IMR-90 (cell line): ENCODE results near the gene SLX9. TPM values are rescaled to one million over a fixed set of nuclear protein-coding genes. Genes with fewer than 3 reads are reported as not detected.

Source experiments
- ATAC-seq: fragments of 200-7000 bp; cut with Tn5 transposase; 2 replicates; pipeline ENCODE4 v1.9.1; 2020; ENCODE audit warnings: low read depth, mild to moderate bottlenecking, moderate library complexity
- BruUV-seq: library from RNA; stranded (reverse); fragments of 400-500 nt; replicated peaks from 2 replicates; lab custom pipeline; 2021; lab: Mats Ljungman, UMichigan
- CTCF ChIA-PET: fragments of 300-600 bp; formaldehyde crosslinking; extraction: SDS; loops from one replicate; lab custom pipeline; 2021; ENCODE audit warnings: antibody characterized with exemption; lab: Yijun Ruan, JAX
- POLR2A ChIA-PET: fragments of 300-600 bp; sonication (Branson Sonifier 250); formaldehyde crosslinking; loops from one replicate; lab custom pipeline; 2022; ENCODE audit warnings: antibody characterized with exemption; ENCODE audit not compliant: unreplicated experiment; lab: Charles Lee
- DNase-seq: peaks from one replicate; pipeline ENCODE4 v3.0.0; 2013
- H2AFZ ChIP-seq: replicated peaks from 2 replicates; pipeline ENCODE3; 2013; ENCODE audit warnings: low read length, mild to moderate bottlenecking; ENCODE audit not compliant: poor library complexity
- H2AK5ac ChIP-seq: 2 replicates; pipeline ENCODE4 v1.6.1; 2013; ENCODE audit warnings: low read depth, low read length, inconsistent platforms
- H2AK9ac ChIP-seq: replicated peaks from 2 replicates; pipeline ENCODE3; 2013; ENCODE audit warnings: mild to moderate bottlenecking, low read depth, low read length, moderate library complexity; ENCODE audit not compliant: poor library complexity
- H2BK120ac ChIP-seq: 2 replicates; pipeline ENCODE4 v1.6.1; 2013; ENCODE audit warnings: low read depth, low read length, inconsistent platforms
- H2BK15ac ChIP-seq: 3 replicates; pipeline ENCODE4 v1.6.1; 2013; ENCODE audit warnings: low read depth, low read length, inconsistent platforms
- H2BK20ac ChIP-seq: 2 replicates; pipeline ENCODE4 v1.6.1; 2013; ENCODE audit warnings: low read depth, mild to moderate bottlenecking, inconsistent platforms, low read length, moderate library complexity
- H2BK5ac ChIP-seq: 2 replicates; pipeline ENCODE4 v1.6.1; 2013; ENCODE audit warnings: mild to moderate bottlenecking, low read depth, low read length, inconsistent platforms; ENCODE audit not compliant: poor library complexity, severe bottlenecking
- H3K14ac ChIP-seq: replicated peaks from 2 replicates; pipeline ENCODE4 v1.6.1; 2013; ENCODE audit warnings: low read depth, low read length, inconsistent platforms
- H3K18ac ChIP-seq: 2 replicates; pipeline ENCODE4 v1.6.1; 2013; ENCODE audit warnings: low read depth, low read length, control low read depth
- H3K23ac ChIP-seq: 2 replicates; pipeline ENCODE4 v1.6.1; 2013; ENCODE audit warnings: low read depth, low read length, inconsistent platforms
- H3K27ac ChIP-seq: 2 replicates; pipeline ENCODE4 v1.5.1; 2013; ENCODE audit warnings: mild to moderate bottlenecking, control low read depth, low read length; ENCODE audit not compliant: insufficient read depth
- H3K27me3 ChIP-seq: 2 replicates; pipeline ENCODE4 v1.6.1; 2013; ENCODE audit warnings: low read length; ENCODE audit not compliant: control insufficient read depth, insufficient read depth
- H3K36me3 ChIP-seq: 2 replicates; pipeline ENCODE4 v1.6.1; 2013; ENCODE audit warnings: low read length, mixed read lengths; ENCODE audit not compliant: control insufficient read depth, insufficient read depth
- H3K4ac ChIP-seq: 2 replicates; pipeline ENCODE4 v1.6.1; 2013; ENCODE audit warnings: low read depth, low read length, inconsistent platforms
- H3K4me1 ChIP-seq: 2 replicates; pipeline ENCODE4 v1.6.1; 2013; ENCODE audit warnings: low read length, mixed read lengths; ENCODE audit not compliant: control insufficient read depth, insufficient read depth
- H3K4me2 ChIP-seq: 2 replicates; pipeline ENCODE4 v1.6.1; 2013; ENCODE audit warnings: low read depth, mild to moderate bottlenecking, control low read depth, low read length, moderate library complexity
- H3K4me3 ChIP-seq: 2 replicates; pipeline ENCODE4 v1.5.1; 2013; ENCODE audit warnings: low read depth, mild to moderate bottlenecking, control low read depth, low read length, moderate library complexity; ENCODE audit not compliant: insufficient read depth
- H3K56ac ChIP-seq: 2 replicates; pipeline ENCODE4 v1.6.1; 2013; ENCODE audit warnings: low read length, inconsistent platforms; ENCODE audit not compliant: insufficient read depth; ENCODE audit errors: extremely low read depth
- H3K79me1 ChIP-seq, 2 experiments: 2 replicates each; pipeline ENCODE4 v1.6.1; 2013; ENCODE audit warnings: low read length in 2 of 2, inconsistent platforms in 1 of 2, low read depth in 1 of 2
- H3K9ac ChIP-seq: 2 replicates; pipeline ENCODE4 v1.6.1; 2013; ENCODE audit warnings: low read depth, low read length, control low read depth
- H3K9me1 ChIP-seq: 2 replicates; pipeline ENCODE4 v1.6.1; 2013; ENCODE audit warnings: low read length, inconsistent platforms; ENCODE audit not compliant: insufficient read depth
- H3K9me3 ChIP-seq: 2 replicates; pipeline ENCODE4 v1.6.1; 2013; ENCODE audit warnings: low read length; ENCODE audit not compliant: control insufficient read depth, insufficient read depth
- H4K20me1 ChIP-seq: 2 replicates; pipeline ENCODE4 v1.6.1; 2013; ENCODE audit warnings: low read length, inconsistent platforms; ENCODE audit not compliant: insufficient read depth
- H4K5ac ChIP-seq: 2 replicates; pipeline ENCODE4 v1.6.1; 2013; ENCODE audit warnings: mild to moderate bottlenecking, low read depth, low read length, control low read depth
- H4K8ac ChIP-seq, 2 experiments: 2 replicates each; pipeline ENCODE4 v1.6.1; 2013; ENCODE audit warnings: low read depth in 2 of 2, low read length in 2 of 2, control low read depth in 1 of 2, inconsistent platforms in 1 of 2
- H4K91ac ChIP-seq: 2 replicates; pipeline ENCODE4 v1.6.1; 2013; ENCODE audit warnings: low read depth, low read length, inconsistent platforms; ENCODE audit not compliant: insufficient read depth
- CEBPB ChIP-seq: IDR thresholded peaks from 2 replicates; pipeline ENCODE4 v1.6.1; 2012; ENCODE audit warnings: low read depth, low read length, improper control_type of control experiment
- CHD1 ChIP-seq: IDR thresholded peaks from 2 replicates; pipeline ENCODE4 v1.6.1; 2012; ENCODE audit warnings: low read depth, low read length, improper control_type of control experiment
- FOS ChIP-seq: fragments of 150-350 bp; IDR thresholded peaks from 2 replicates; pipeline ENCODE4 v1.6.1; 2016; ENCODE audit warnings: low read depth, low read length
- MAFK ChIP-seq: IDR thresholded peaks from 2 replicates; pipeline ENCODE4 v1.6.1; 2012; ENCODE audit warnings: low read depth, low read length, improper control_type of control experiment
- MAZ ChIP-seq: IDR thresholded peaks from 2 replicates; pipeline ENCODE4 v1.6.1; 2012; ENCODE audit warnings: low read depth, mild to moderate bottlenecking, low read length, improper control_type of control experiment, moderate library complexity, borderline replicate concordance
- NFE2L2 ChIP-seq: fragments of 150-350 bp; IDR thresholded peaks from 2 replicates; pipeline ENCODE4 v1.6.1; 2016; ENCODE audit warnings: low read depth, mild to moderate bottlenecking, low read length
- POLR2A ChIP-seq: IDR thresholded peaks from 2 replicates; pipeline ENCODE4 v1.6.1; 2012; ENCODE audit warnings: mild to moderate bottlenecking, low read depth, low read length
- RAD21 ChIP-seq: IDR thresholded peaks from 2 replicates; pipeline ENCODE4 v1.6.1; 2012; ENCODE audit warnings: low read length, improper control_type of control experiment
- RCOR1 ChIP-seq: IDR thresholded peaks from 2 replicates; pipeline ENCODE4 v1.6.1; 2012; ENCODE audit warnings: mild to moderate bottlenecking, low read length, improper control_type of control experiment; ENCODE audit not compliant: insufficient replicate concordance
- SMC3 ChIP-seq: fragments of 150-350 bp; IDR thresholded peaks from 2 replicates; pipeline ENCODE4 v1.6.1; 2016; ENCODE audit warnings: low read depth, mild to moderate bottlenecking, antibody characterized with exemption, low read length, moderate library complexity
- WGBS, 2 experiments: methylation state at CpG; one replicate each; pipeline versions ENCODE4 v1.1.5 to v1.1.7; 2013; ENCODE audit warnings: missing lambda C conversion rate in 2 of 2; ENCODE audit not compliant: insufficient read length in 1 of 2; ENCODE audit errors: extremely low coverage in 2 of 2; 5-methylcytosine and 5-hydroxymethylcytosine counted together
- dilution Hi-C: fragments of 300-500 bp; cut with HindIII; formaldehyde crosslinking; loops from one replicate; pipeline ENCODE4 v1.14.3; 2018; ENCODE audit warnings: low sequenced_read_pairs; ENCODE audit not compliant: unreplicated experiment
- in situ Hi-C: fragments of 300-500 bp; cut with MboI; formaldehyde crosslinking; loops from 3 replicates; pipeline ENCODE4 v1.14.3; 2019; ENCODE audit warnings: low sequenced_read_pairs, inconsistent platforms, mixed read lengths
- intact Hi-C: fragments of 100-400 bp; cut with micrococcal nuclease; formaldehyde crosslinking; loops from 2 replicates; pipeline ENCODE4 v1.10.0; 2022
- polyA plus RNA-seq, 3 experiments: library from polyadenylated mRNA; depleted of rRNA; stranded (reverse); fragments of >200 nt; gene quantifications; 2 replicates each; pipeline ENCODE4 v1.2.3, GENCODE V29; 2012; ENCODE audit warnings: low replicate concordance in 1 of 3
- total RNA-seq: library from RNA; depleted of rRNA; stranded (reverse); fragments of >200 nt; gene quantifications from 2 replicates; pipeline ENCODE4 v1.2.3, GENCODE V29; 2012
- TF ChIP-seq, protein P1 (sequence below): fragments of 150-350 bp; IDR thresholded peaks from 2 replicates; pipeline ENCODE4 v1.6.1; 2017; ENCODE audit warnings: mild to moderate bottlenecking, antibody characterized with exemption, low read length, low read depth
- TF ChIP-seq, protein P2 (sequence below): fragments of 150-350 bp; IDR thresholded peaks from 2 replicates; pipeline ENCODE4 v1.6.1; 2016; ENCODE audit warnings: low read depth, mild to moderate bottlenecking, low read length, moderate library complexity, borderline replicate concordance
- TF ChIP-seq, protein P3 (sequence below): conservative IDR thresholded peaks from 2 replicates; pipeline ENCODE4 v1.5.1; 2012; ENCODE audit warnings: mild to moderate bottlenecking, low read depth, low read length, improper control_type of control experiment

The SLX9 gene
- total and polyA plus RNA-seq, 2 of the 4 experiments (the other 2 are of a cell fraction): 10.4 to 21.7 TPM

DNA sequence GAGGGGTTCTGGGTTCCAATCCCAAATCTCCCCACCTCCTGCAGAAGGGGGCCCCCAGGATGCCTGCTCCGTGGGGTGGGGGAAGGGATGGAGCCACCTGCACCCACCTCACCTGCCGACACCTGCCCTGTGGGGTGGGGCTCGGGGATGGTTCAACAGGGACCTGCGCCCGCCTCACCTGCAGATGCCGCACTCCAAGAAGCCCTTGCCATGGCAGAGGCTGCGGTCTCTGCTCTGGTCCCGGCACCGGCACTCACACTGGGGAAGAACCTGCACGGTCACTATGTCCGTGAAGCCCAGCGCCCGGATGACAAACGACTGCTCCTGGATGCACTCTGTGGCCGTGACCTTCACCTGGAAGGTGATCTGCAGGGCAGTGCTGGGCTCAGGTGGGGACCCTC, 48.2 kb upstream of the SLX9 start:
- DNase-seq (no peak), ATAC-seq (no peak)
- Histone ChIP-seq H2AK9ac (no peak overlapping the region), H2BK5ac (no peak overlapping the region), H3K9me3 (peaks cover 4% of the 10 kb centered on the region; the same call in 1 of the 2 replicates), H3K79me1 (no peaks in the 10 kb centered on the region), H4K91ac (no peak overlapping the region), H3K56ac (no peak overlapping the region), H3K14ac (no peak overlapping the region), H2BK20ac (no peak overlapping the region), H3K9me1 (no peaks in the 10 kb centered on the region), H3K18ac (no peak overlapping the region), H2BK120ac (no peak overlapping the region), H4K5ac (no peak overlapping the region), H3K4me2 (no peak overlapping the region), H4K20me1 (0 out of 2 replicates have a peak, but pooled peaks cover 5% of the 10 kb centered on the region), H3K36me3 (no peaks in the 10 kb centered on the region), H2BK15ac (no peak overlapping the region), H3K4me3 (no peak overlapping the region), H2AK5ac (no peak overlapping the region), H4K8ac (no peak overlapping the region), H3K9ac (no peak overlapping the region), H3K4me1 (no peaks in the 10 kb centered on the region), H3K27ac (no peak overlapping the region), H3K27me3 (peaks cover 63% of the 10 kb centered on the region), H3K23ac (no peak overlapping the region), H3K4ac (no peak overlapping the region), H2AFZ (no peak overlapping the region)
- in situ Hi-C loops: no loop called here
- WGBS, 2 experiments: 81% methylated on average over 11 of the region's 15 CpGs; no CpG with 5 or more reads in 1 of the 2 experiments
- BruUV-seq: no TSS peak
- ChIA-PET CTCF (interaction anchor here (0.8 kb wide), 1 partner anchor 8 kb away, joined by 3 read pairs; no protein-coding TSS in a partner anchor), POLR2A (no interaction called here)
- intact Hi-C loops: loop anchor here (1.0 to 5.0 kb wide), 2 partner anchors 37 to 246 kb away; no protein-coding TSS in a partner anchor
- dilution Hi-C loops: no loop called here
- TF ChIP-seq CHD1 (no peak), FOS (no peak), RAD21 (no peak), CEBPB (no peak), NFE2L2 (no peak), SMC3 (no peak), POLR2A (no peak), MAZ (no peak), MAFK (no peak), RCOR1 (no peak)
- TF ChIP-seq, protein P1, sequence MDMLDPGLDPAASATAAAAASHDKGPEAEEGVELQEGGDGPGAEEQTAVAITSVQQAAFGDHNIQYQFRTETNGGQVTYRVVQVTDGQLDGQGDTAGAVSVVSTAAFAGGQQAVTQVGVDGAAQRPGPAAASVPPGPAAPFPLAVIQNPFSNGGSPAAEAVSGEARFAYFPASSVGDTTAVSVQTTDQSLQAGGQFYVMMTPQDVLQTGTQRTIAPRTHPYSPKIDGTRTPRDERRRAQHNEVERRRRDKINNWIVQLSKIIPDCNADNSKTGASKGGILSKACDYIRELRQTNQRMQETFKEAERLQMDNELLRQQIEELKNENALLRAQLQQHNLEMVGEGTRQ: no peak
- TF ChIP-seq, protein P2, sequence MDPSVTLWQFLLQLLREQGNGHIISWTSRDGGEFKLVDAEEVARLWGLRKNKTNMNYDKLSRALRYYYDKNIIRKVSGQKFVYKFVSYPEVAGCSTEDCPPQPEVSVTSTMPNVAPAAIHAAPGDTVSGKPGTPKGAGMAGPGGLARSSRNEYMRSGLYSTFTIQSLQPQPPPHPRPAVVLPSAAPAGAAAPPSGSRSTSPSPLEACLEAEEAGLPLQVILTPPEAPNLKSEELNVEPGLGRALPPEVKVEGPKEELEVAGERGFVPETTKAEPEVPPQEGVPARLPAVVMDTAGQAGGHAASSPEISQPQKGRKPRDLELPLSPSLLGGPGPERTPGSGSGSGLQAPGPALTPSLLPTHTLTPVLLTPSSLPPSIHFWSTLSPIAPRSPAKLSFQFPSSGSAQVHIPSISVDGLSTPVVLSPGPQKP: no peak
- TF ChIP-seq, protein P3, sequence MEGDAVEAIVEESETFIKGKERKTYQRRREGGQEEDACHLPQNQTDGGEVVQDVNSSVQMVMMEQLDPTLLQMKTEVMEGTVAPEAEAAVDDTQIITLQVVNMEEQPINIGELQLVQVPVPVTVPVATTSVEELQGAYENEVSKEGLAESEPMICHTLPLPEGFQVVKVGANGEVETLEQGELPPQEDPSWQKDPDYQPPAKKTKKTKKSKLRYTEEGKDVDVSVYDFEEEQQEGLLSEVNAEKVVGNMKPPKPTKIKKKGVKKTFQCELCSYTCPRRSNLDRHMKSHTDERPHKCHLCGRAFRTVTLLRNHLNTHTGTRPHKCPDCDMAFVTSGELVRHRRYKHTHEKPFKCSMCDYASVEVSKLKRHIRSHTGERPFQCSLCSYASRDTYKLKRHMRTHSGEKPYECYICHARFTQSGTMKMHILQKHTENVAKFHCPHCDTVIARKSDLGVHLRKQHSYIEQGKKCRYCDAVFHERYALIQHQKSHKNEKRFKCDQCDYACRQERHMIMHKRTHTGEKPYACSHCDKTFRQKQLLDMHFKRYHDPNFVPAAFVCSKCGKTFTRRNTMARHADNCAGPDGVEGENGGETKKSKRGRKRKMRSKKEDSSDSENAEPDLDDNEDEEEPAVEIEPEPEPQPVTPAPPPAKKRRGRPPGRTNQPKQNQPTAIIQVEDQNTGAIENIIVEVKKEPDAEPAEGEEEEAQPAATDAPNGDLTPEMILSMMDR: no peak
